GM18499 (cell line): ENCODE data around the gene THYN1.
"Not testable (repeated sequence)": the region's sequence is repeated elsewhere in the genome, so short reads cannot be mapped to it uniquely, and the experiment has no call there.

ENCODE experiments used
- ATAC-seq: cut with Tn5 transposase; IDR thresholded peaks from one replicate; pipeline ENCODE4 v1.9.1; 2021; ENCODE audit warnings: moderate number of reproducible peaks; ENCODE audit not compliant: insufficient read depth, unreplicated experiment

The THYN1 gene

DNA sequence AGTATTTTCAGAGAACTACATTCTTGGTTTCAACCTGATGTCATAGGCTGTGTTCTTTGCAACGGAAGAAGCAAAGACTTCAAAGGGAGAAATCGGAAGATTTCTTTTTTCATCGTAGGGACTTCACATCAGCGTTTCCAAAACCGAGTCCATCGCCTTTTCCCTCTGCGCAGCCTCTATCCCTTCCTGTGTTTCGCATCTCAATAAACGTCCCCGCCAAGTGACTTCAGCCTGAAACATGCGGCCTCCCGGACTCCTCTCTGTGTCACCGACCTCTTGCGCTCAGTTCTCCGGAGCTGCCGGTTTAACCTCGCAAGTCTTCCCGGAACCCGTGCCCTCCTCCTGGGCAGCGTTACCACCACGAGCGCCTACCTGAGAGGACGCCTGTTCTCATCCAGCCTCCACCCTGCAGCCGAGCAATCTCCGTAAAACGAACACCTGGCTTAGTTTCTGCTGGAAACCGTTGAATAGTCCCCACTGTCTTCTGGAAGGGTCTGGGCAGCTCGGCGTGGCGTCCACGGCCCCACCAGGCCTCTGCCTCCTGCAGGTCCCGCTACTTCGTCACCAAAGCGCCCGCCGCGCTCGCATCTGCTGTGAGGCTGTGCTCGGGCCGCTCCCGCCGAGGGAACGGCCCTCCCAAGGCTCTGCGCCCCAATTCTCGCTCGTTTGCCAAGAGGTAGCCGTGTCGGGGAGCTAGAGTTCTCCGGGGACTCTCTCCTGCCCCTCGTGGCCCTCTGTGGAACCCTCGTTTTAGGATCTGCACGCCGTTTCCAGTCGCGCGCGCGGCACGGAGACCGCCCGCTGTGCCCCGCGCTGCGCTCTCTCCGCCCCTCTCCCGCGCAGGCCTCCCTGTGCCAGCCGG is 22.6 kb upstream of the THYN1 start, which contains the start of gene GLB1L3:
Gene GLB1L3, plus strand, starts transcription at position 846 of the 862 bp plus-strand sequence. CDS start 362 bp downstream, outside the sequence.
- ATAC-seq, result no peak

DNA sequence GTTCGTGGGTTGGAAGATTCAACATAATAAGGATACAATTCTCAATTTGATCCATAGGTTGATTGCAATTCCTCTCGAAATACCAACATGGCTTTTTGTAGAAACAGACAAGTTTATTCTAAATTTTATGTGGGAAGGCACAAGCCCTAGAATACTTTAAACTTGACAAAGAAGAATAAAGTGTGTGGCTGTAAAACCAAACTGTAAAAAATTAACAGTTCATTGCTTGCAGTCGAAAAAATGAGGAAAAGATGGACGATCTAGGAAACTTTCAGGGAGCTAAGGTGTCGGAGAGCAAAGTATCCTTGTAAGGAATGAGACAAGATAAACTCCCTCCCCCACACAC is 22.0 kb upstream of the THYN1 start:
- no peak for ATAC-seq

DNA sequence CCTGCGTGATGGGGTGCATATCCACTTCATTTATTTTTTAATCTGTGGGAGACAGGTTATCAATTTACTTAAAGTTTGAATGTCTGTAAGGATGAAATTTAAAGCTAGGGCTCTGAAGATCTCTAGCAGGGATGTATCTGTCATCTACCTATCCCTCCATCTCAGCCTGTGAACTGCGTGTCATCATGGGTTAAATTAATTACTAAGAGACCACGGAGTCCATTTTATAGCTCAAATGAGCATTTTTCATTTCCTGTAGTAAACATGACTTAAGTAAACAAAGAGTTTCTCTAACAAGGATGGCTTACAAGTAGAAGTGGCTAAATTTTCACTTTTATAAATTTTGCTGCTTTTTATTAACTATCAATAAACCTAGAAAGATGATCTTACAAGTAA is 20.2 kb upstream of the THYN1 start:
- no peak for ATAC-seq

DNA sequence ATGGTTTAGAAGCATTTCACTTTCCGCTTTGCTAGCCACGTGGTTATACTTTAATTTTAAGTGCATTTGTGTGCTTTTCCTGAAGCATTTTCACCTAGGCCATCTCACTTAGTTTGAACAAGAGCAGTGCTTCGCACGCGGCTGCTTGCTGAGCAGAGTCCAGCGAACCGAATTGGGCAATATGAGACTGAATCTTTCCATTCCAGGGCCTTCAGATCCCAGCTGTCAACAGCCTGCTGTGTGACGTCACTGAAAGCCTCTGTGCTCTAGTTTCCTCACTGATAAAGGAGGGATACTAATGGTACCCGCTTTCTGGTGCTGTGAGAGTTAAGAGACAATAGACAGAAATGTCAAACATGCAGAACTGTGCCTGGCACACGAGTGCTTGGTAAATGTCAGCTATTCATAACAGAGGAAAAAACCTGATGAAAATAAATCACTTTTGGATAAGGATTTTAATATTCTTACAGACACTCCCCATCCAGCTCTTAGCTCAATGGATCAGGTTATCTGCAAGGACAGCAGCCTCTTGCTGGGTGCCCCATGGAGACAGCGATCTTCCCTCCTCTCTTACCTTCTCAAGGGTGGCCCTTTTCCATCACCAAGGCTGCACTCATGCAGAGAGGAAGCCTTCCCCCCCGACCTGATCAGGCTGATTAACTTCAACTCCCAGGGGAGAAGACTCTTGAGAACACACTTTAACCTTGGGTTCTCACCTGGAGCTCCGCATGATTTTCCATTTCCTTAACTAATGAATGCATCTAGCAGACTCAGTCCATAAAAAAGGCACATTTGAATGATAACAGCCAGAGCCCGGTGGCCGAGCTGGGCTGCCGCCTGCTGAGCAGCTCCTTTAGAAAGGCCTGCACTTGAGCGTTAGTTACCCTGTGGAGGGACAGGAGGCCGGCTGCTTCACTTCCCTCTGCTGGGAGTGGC is 19.5 kb upstream of the THYN1 start:
- ATAC-seq, result no peak

DNA sequence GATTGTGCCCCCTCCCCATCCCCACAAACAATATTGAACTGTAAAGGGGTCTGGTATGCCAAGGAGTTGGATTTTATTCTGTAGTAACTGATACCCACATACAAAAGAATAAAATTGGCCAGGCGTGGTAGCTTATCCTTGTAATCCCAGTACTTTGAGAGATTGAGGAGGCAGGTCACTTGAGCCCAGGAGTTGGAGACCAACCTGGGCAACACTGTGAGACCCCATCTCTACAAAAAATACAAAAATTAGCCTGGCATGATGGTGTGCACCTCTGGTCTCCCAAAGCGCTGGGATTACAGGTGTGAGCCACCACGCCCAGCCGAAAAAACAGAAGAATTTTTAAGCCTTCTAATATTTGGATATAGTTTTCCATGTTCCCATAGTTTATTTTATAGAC is 18.8 kb upstream of the THYN1 start:
- ATAC-seq, result no peak

DNA sequence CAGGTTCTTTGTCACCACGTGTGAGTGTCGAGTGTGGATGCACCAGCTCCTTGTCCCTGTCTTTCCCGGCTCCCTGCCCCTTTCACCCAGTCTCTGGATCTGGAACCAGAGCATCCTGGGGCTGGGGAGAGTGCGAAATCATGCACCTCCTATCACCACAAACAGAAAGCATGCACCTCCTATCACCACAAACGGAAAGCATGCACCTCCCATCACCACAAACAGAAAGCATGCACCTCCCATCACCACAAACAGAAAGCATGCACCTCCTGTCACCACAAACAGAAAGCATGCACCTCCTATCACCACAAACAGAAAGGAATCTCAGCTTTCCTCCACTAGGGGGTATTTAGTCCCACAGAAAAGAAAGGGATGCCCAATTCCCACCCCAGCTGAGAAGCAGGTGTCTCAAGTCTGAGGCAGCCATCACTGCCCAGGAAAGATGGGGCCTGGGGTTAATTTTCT is 17.1 kb upstream of the THYN1 start:
- ATAC-seq, result no peak

DNA sequence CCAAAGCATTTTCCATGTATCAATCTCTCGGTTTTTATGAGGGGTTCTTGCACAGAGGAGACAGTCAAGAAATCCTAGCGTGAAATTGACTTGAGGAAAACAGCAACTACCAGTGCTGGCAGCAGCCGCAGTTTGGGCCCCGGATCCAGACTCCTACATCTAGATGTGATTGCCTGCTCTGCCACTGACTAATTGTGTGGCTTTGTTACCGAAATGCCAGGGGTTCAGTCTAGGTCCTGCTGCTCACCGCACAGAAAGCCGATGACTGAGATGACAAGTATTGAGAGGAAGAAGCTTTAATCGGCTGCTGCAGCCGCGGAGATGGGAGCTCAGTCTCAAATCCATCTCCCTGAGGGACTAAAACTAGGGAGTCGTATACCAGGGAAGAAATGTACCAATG is 14.8 kb upstream of the THYN1 start:
- no peak for ATAC-seq

DNA sequence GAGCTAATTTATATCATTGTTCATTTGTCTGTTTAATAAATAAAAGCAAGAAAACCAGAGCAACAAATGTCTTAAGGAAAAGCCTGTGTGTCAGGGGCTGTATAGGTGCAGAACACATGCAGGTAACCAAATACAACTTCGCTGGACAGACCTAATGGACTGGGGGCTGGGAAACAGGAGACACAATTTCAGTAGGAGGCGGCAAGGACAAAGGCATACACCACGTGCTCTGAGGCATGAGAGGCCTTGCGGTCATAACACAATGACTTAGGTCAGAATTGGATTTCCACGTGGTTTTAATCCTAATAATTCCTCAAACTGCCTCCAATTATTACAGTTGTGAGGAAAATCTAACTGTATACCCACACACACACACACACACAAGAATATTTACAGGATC is 14.3 kb upstream of the THYN1 start:
- no peak for ATAC-seq

DNA sequence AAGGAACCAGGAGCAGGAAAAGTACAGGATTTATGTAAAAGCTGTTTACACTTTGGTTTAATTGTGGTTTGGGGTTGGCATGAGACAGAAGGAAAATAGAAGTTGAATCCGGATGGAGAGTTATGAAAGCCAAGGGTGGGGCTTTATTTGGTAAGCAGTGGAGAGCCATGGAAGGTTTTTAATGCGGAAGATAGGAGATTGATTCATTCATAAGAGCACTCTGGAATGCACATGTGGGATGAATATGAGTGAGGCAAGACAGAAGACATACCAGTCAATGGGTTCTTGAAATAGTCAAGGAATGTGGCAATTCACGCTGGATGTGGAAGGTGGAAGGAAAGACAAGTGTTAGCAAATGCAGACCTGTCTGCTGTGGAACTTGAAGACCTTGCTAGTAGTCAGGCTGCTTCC is 13.7 kb upstream of the THYN1 start:
- ATAC-seq, result no peak

DNA sequence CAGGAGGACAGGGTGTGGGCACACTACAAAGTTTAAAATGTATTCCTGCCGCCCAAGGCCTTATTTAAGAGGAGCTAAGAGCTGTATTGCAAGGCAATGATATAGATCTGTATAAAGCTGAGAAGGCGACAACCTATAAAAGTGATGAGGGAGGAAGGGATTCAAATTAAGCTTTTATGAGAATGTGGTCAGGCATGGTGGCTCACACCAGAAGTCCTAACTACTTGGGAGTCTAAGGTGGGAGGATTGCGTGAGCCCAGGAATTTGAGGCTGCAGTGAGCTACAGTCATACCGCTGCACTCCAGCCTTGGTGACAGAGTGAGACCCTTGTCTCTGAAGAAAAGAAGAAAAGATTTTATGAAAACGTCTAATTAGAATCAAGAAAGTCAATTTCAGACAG is 13.3 kb upstream of the THYN1 start:
- no peak for ATAC-seq

DNA sequence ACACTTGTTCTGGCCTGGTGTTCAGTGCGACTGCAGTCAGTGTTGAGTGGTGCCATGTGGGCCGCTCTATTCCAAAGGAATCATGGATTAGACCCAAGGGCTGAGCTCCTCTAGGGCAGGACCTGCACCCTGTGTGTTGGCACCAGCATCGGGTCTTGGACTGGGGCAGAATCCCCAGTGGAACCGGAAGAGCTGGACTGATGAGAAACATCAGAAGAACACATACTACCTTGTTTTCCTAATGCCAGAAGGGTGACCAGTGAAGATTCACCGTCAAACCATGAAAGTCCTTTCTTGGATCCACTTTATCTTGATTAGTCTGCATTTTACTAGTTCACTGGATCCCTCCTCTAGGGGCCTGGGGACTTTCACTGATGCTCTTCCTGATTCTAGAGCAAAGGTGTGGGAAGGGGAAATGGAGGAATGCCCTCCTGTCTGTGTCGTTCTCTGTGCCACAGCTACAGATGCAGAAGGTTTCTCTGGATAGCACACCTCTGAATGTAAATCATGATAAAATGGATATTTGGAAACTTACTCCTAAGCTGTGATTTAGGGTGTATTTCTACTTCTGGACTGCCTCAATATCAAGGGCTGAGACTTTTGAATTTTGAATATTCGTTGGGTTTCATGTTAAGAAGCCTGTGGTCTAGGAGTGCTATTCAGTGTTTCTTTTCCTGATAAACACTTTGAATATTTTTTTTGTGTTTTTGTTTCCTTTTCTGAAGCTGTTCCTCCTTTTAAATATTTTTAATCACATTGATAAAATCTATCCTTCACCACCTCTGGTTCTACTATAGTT is 12.0 kb upstream of the THYN1 start:
- no peak for ATAC-seq

DNA sequence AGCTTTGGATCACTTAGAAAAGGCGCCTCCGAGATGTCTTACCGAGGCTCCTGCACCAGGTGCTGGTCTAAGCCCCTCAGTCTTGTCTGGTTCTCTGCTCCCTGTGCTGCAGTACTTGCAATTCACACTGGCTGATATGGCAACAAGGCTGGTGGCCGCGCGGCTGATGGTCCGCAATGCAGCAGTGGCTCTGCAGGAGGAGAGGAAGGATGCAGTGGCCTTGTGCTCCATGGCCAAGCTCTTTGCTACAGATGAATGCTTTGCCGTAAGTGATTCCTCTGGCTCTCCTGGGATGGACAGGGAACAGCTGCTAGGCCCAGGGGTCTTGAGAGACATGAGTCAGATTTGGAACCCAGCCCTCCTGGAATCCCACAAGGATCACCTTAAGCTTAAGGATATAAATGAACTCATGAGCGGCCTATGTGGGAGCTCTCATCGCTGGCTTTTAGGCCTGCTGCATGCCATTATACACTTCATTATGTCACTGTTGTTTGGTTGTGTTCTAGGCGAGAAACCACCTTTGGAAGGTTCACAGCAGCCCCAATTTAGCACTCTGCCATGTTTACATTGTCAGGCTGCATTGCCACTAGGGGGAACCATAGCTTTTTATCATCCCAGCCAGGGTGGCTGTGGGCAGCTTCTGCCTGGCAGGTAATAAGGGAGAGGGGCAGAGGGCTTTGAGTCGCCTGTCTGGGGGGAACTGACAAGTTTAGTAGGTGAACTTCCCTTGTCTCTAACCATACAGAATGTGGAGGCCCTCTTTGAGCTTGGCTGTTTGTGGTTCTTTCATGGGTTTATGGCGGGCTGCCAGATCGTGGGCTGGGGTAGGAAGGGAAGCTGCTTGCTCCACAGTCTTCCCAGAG is 8.7 kb upstream of the THYN1 start:
- ATAC-seq, result no peak

DNA sequence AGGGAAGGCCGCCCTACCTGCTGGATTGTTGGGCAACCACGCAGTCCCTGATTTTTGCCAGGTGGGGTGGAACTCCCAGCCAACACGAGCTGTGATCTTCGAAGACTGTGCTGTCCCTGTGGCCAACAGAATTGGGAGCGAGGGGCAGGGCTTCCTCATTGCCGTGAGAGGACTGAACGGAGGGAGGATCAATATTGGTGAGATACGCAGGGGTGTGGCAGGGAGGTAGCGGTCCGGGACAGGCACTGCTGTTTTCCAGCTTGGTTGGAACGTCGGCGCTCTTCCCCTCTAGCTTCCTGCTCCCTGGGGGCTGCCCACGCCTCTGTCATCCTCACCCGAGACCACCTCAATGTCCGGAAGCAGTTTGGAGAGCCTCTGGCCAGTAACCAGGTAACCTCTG is 7.8 kb upstream of the THYN1 start:
- no peak for ATAC-seq

DNA sequence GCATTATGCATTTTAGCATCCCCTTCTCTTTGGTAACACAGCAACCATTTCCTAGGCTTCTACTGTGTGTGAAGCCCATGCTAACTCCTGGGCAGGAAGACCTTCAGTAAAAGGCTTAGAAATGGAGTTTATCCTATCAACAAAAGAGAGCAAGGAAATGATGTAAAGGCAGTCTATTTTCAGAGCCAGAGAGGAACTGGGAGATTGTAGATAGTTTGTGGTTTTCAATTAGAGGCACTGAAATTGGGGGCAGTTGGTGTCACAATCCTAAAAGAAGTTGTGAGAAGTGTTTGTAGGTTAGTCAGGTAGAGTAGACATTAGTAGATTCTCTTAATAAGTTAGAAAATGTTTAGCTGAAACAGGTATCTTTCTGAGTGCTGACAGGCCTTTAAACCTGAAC is 7.4 kb upstream of the THYN1 start:
- no peak for ATAC-seq

DNA sequence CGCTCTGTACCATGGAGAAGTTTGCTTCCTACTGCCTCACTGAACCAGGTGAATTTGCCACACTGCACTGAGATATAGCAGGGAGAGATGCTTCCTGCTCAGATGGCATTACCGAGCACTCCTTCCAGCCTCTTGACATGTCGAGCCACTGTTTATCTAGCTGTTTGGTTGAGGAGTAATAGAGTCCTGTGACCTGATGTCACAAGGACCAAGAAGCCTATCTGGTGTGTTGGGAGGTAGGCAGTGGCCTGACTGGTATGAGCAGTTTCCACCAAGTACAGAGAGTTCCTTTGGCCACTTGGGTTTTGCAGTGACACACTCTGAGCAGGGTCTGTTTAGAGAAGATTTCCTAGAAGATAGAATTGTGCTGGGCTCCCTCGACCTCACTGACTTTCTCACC is 5.4 kb upstream of the THYN1 start:
- no peak for ATAC-seq

DNA sequence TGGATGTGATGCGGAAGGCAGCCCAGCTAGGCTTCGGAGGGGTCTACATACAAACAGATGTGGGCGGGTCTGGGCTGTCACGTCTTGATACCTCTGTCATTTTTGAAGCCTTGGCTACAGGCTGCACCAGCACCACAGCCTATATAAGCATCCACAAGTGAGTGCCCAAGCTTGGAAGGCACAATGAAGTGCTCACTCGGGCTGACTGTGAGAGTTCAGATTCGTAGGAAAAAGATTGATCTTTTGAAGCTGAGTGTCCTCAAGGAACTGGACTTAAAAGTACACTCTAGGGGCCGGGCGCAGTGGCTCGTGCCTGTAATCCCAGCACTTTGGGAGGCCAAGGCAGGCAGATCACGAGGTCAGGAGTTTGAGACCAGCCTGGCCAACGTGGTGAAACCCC is 3.9 kb upstream of the THYN1 start:
- no peak for ATAC-seq

DNA sequence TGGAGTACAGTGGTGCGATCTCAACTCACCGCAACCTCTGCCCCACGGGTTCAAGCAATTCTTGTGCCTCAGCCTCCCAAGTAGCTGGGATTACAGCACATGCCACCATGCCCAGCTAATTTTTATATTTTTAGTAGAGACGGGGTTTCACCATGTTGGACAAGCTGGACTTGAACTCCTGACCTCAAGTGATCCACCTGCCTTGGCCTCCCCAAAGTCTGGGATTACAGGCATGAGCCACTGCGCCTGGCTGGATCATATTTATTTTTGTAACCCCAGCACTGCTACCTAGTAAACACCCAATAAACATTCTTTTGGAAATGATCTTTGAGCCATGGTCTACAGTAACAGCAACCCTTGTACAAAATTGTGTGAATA is 2.0 kb upstream of the THYN1 start:
- ATAC-seq, result not testable (repeated sequence)

DNA sequence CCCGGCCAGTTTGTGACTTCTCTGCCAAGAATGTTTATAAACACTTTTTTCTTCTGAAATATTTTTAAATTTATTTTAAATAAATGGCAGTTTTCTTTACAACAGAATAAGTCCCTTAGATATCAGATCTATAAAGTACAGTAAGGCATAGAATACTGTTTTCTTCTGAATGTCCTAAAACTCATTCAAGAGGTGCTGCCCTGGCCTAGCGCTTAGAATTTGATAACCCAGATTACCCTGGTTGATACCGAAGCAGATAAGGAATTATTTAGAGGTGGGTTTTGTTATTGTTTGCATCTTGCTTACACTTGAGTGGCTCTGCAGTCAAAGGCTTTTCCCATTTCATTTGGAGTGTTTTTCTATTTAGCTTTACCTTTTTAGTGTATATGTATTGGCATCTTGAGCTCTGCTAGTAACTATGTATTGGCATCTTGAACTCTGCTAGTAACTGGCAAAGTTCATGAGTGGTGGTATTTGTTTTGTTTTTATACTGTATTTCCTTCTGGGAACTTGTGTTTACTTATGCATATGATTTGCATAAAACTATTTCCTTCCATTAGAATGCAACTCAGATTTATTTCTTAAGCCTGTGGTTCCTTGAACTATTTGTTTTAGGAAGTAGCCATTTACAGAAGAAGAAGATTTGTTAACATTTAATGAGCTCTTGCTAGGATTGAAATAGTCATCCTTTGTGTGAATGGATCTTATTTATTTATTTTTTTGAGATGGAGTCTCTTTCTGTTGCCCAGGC is 1.5 kb upstream of the THYN1 start:
- ATAC-seq, result no peak
